ENCODE results near the gene TBX6. TPM values are rescaled to one million over a fixed set of nuclear protein-coding genes. Genes with fewer than 3 reads are reported as not detected.

The TBX6 gene
- total RNA-seq, 1 experiment from 2014 or later: 1.4 TPM

DNA sequence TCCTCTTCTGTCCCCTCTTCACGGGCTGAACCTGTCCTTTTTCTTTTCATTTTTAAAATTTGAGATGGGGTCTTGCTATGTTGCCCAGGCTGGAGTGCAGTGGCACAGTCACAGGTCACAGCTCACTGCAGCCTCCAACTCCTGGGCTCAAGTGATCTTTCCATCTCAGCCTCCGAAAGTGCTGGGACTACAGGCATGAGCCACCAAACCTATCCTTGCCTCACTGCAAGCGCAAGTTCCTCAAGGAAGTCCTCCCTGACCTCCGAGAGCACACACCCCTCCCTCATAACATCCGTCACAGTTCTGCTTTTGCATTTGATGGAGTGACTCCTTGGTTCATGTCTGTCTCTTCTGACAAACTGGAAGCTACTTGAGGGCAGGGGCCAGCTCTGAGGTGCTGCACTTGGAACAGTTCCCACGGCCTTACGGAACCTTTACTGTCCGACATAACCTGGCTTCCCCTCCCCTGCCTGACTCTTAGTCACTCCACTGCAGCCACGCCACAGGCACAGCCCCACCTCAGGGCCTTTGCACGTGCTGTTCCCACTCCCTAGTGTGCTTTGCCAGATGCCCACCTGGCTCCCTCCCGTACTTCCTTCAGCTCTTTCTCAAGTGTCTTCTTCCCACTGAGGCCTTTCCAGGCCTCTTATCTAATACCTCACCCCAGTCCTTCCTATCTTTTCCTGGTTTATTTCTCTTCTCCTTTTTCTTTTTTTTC, 4.4 kb downstream of the TBX6 start:
- no peaks in the 10 kb centered on the region for H4K20me1 ChIP-seq (ENCODE audit: insufficient read depth)
- peaks cover 14 to 29% of the 10 kb centered on the region in 2 experiments; a peak in 3 of 4 replicates for H3K36me3 ChIP-seq (ENCODE audit: control insufficient read depth in 1 of 2, insufficient read depth in 2 of 2, low read length in 2 of 2)
- peaks cover 9 to 38% of the 10 kb centered on the region in 2 experiments for H3K4me1 ChIP-seq (ENCODE audit: control insufficient read depth in 1 of 2, insufficient read depth in 2 of 2, low read length in 2 of 2)
- H3K27me3 ChIP-seq (ENCODE audit: insufficient read depth, low read length): no peaks in the 10 kb centered on the region
- ChIA-PET RAD21 (ENCODE audit: low non-redundant PET in 1 of 2, low total read pairs in 2 of 2, uncharacterized antibody in 2 of 2, unreplicated experiment in 2 of 2) (no interaction called here), CTCF (interaction anchor here (1.2 to 1.3 kb wide), 2 partner anchors 34 to 387 kb away, joined by 3 read pairs; a partner anchor contains a TSS), POLR2A (no interaction called here)
- H3K27ac ChIP-seq (ENCODE audit: low read depth, low read length): no peak overlapping the region
- H3K9me2 ChIP-seq (ENCODE audit: insufficient read depth): no peaks in the 10 kb centered on the region
- no peaks in the 10 kb centered on the region; the same call in 1 of the 2 replicates for H3K79me2 ChIP-seq (ENCODE audit: insufficient read depth, low read length)
- H3K9ac ChIP-seq (ENCODE audit: low read length): no peak overlapping the region
- intact Hi-C loops (cut with micrococcal nuclease): no loop called here
- DNase-seq (ENCODE audit: low read depth, low spot score) (no peak), ATAC-seq (no peak)
- no peak overlapping the region for H3K4me2 ChIP-seq (ENCODE audit: low read length)
- no peak overlapping the region for H2AFZ ChIP-seq (ENCODE audit: low read depth, low read length, poor library complexity, severe bottlenecking)
- no TSS peak for BruUV-seq (replicated peaks)
- H3K4me3 ChIP-seq (replicated peaks in 1 of 2; ENCODE audit: low read depth in 1 of 2, low read length in 2 of 2): no peak overlapping the region
- no peaks in the 10 kb centered on the region for H3K9me3 ChIP-seq (ENCODE audit: control insufficient read depth in 1 of 2, insufficient read depth in 1 of 2, low read depth in 1 of 2, low read length in 2 of 2)
- TF ChIP-seq EZH2 (IDR thresholded peaks at IDR 0.05) (no peak), EZH2phosphoT487 (IDR thresholded peaks at IDR 0.05; ENCODE audit: borderline replicate concordance) (no peak), SIN3A (IDR thresholded peaks at IDR 0.05; ENCODE audit: low read depth) (no peak), ZFX (IDR thresholded peaks at IDR 0.05) (no peak), POLR2A (IDR thresholded peaks at IDR 0.05; ENCODE audit: borderline replicate concordance, extremely low read depth, insufficient read depth, insufficient read length) (no peak), RAD21 (IDR thresholded peaks at IDR 0.05; ENCODE audit: low read depth) (no peak), EGR1 (IDR thresholded peaks at IDR 0.05; ENCODE audit: low read depth) (no peak), POLR2AphosphoS5 (IDR thresholded peaks at IDR 0.05; ENCODE audit: low read depth, low read length) (no peak)
- TF ChIP-seq, protein P1, sequence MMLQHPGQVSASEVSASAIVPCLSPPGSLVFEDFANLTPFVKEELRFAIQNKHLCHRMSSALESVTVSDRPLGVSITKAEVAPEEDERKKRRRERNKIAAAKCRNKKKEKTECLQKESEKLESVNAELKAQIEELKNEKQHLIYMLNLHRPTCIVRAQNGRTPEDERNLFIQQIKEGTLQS (IDR thresholded peaks at IDR 0.05): no peak
- TF ChIP-seq, protein P2, sequence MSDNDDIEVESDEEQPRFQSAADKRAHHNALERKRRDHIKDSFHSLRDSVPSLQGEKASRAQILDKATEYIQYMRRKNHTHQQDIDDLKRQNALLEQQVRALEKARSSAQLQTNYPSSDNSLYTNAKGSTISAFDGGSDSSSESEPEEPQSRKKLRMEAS (IDR thresholded peaks at IDR 0.05): no peak
- TF ChIP-seq, protein P3, sequence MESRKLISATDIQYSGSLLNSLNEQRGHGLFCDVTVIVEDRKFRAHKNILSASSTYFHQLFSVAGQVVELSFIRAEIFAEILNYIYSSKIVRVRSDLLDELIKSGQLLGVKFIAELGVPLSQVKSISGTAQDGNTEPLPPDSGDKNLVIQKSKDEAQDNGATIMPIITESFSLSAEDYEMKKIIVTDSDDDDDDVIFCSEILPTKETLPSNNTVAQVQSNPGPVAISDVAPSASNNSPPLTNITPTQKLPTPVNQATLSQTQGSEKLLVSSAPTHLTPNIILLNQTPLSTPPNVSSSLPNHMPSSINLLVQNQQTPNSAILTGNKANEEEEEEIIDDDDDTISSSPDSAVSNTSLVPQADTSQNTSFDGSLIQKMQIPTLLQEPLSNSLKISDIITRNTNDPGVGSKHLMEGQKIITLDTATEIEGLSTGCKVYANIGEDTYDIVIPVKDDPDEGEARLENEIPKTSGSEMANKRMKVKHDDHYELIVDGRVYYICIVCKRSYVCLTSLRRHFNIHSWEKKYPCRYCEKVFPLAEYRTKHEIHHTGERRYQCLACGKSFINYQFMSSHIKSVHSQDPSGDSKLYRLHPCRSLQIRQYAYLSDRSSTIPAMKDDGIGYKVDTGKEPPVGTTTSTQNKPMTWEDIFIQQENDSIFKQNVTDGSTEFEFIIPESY (IDR thresholded peaks at IDR 0.05; ENCODE audit: extremely low read depth, insufficient replicate concordance, low read length): no peak
- TF ChIP-seq, protein P4, sequence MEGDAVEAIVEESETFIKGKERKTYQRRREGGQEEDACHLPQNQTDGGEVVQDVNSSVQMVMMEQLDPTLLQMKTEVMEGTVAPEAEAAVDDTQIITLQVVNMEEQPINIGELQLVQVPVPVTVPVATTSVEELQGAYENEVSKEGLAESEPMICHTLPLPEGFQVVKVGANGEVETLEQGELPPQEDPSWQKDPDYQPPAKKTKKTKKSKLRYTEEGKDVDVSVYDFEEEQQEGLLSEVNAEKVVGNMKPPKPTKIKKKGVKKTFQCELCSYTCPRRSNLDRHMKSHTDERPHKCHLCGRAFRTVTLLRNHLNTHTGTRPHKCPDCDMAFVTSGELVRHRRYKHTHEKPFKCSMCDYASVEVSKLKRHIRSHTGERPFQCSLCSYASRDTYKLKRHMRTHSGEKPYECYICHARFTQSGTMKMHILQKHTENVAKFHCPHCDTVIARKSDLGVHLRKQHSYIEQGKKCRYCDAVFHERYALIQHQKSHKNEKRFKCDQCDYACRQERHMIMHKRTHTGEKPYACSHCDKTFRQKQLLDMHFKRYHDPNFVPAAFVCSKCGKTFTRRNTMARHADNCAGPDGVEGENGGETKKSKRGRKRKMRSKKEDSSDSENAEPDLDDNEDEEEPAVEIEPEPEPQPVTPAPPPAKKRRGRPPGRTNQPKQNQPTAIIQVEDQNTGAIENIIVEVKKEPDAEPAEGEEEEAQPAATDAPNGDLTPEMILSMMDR (IDR thresholded peaks at IDR 0.05 in 2 of 3, conservative IDR thresholded peaks at IDR 0.05 in 1 of 3; ENCODE audit: borderline replicate concordance in 1 of 3, insufficient read depth in 1 of 3, low read depth in 2 of 3, low read length in 2 of 3): no peak

Data from HCT116 (cell line).